Muscle of arm (tissue), 14 donors: Measurements from ENCODE around the gene SLC3A2. TPM values are rescaled to one million over a fixed set of nuclear protein-coding genes. Genes with fewer than 3 reads are reported as not detected.
"Not testable (repeated sequence)": the region's sequence is repeated elsewhere in the genome, so short reads cannot be mapped to it uniquely, and the experiment has no call there.

Source experiments
- DNase-seq: peaks from one replicate; pipeline ENCODE4 v3.0.0-alpha.2; 2013
- long read RNA-seq, 11 donors: transcript quantifications; one replicate each; lab custom pipeline, GENCODE V29; 2026
- polyA plus RNA-seq, 12 donors: library from polyadenylated mRNA; unstranded; fragments of 120-200 nt; gene quantifications; one replicate each; pipeline ENCODE4 v1.2.1, GENCODE V29; 2013; ENCODE audit not compliant: insufficient read length in 12 of 12

SLC3A2 gene
- 100 to 1,000 TPM in 1 of 12 donors, 10 to 100 TPM in 10, not detected in 1; 32.8 to 132 (median 44.9) TPM for polyA plus RNA-seq
- long read RNA-seq, donor 1, transcript SLC3A2-201 (9 exons, 1,904 nt) = major isoform, 24 of 47 reads
- long read RNA-seq, donor 1, partial matches to known transcripts = 15 of 47 reads
- long read RNA-seq, donor 1, other reads (novel, unspliced or antisense) = 0 of 47 reads
- long read RNA-seq, donor 2, transcript SLC3A2-201 (9 exons, 1,904 nt) = major isoform, 9 of 14 reads
- long read RNA-seq, donor 2, partial matches to known transcripts = 5 of 14 reads
- long read RNA-seq, donor 2, other reads (novel, unspliced or antisense) = 0 of 14 reads
- long read RNA-seq, donor 3, partial matches to known transcripts = 0 of 3 reads
- long read RNA-seq, donor 3, other reads (novel, unspliced or antisense) = 0 of 3 reads
- long read RNA-seq, donor 4, partial matches to known transcripts = 0 of 4 reads
- long read RNA-seq, donor 4, other reads (novel, unspliced or antisense) = 0 of 4 reads
- long read RNA-seq, donor 5 = 0 reads
- long read RNA-seq, donor 6, transcript SLC3A2-201 (9 exons, 1,904 nt) = major isoform, 9 of 13 reads
- long read RNA-seq, donor 6, partial matches to known transcripts = 0 of 13 reads
- long read RNA-seq, donor 6, other reads (novel, unspliced or antisense) = 0 of 13 reads
- long read RNA-seq, donor 7, transcript SLC3A2-201 (9 exons, 1,904 nt) = major isoform, 9 of 11 reads
- long read RNA-seq, donor 7, partial matches to known transcripts = 0 of 11 reads
- long read RNA-seq, donor 7, other reads (novel, unspliced or antisense) = 0 of 11 reads
- long read RNA-seq, donor 8, transcript SLC3A2-201 (9 exons, 1,904 nt) = major isoform, 11 of 17 reads
- long read RNA-seq, donor 8, partial matches to known transcripts = 0 of 17 reads
- long read RNA-seq, donor 8, other reads (novel, unspliced or antisense) = 0 of 17 reads
- long read RNA-seq, donor 9, transcript SLC3A2-201 (9 exons, 1,904 nt) = major isoform, 14 of 15 reads
- long read RNA-seq, donor 9, partial matches to known transcripts = 0 of 15 reads
- long read RNA-seq, donor 9, other reads (novel, unspliced or antisense) = 0 of 15 reads
- long read RNA-seq, donor 10, partial matches to known transcripts = 0 of 10 reads
- long read RNA-seq, donor 10, other reads (novel, unspliced or antisense) = 0 of 10 reads
- long read RNA-seq, donor 11, transcript SLC3A2-201 (9 exons, 1,904 nt) = major isoform, 7 of 13 reads
- long read RNA-seq, donor 11, partial matches to known transcripts = 5 of 13 reads
- long read RNA-seq, donor 11, other reads (novel, unspliced or antisense) = 0 of 13 reads

DNA sequence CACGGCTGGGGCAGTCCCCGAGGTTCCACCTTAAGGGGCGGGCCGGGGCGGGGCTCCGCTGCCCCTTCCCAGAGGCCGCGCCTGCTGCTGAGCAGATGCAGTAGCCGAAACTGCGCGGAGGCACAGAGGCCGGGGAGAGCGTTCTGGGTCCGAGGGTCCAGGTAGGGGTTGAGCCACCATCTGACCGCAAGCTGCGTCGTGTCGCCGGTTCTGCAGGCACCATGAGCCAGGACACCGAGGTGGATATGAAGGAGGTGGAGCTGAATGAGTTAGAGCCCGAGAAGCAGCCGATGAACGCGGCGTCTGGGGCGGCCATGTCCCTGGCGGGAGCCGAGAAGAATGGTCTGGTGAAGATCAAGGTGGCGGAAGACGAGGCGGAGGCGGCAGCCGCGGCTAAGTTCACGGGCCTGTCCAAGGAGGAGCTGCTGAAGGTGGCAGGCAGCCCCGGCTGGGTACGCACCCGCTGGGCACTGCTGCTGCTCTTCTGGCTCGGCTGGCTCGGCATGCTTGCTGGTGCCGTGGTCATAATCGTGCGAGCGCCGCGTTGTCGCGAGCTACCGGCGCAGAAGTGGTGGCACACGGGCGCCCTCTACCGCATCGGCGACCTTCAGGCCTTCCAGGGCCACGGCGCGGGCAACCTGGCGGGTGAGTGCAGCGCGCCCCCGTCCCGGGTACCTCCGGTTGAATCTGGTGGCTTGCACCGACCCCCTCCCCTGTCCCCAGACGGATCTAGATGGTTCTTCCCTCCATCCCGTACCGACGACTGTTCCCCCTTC, at the start of gene SLC3A2:
Gene SLC3A2, plus strand, starts transcription at position 94 of the 776 bp plus-strand sequence. Its CDS starts 128 bp downstream, at position 222.
- peak; percentile 91 for DNase-seq

- DNase-seq = no peak
Observed at GRCh38 chr11:62830904-62831519, 49.7 kb upstream of the SLC3A2 start.

GRCh38 chr11:62831520-62832335, 49.0 kb upstream of the SLC3A2 start, which contains the start of gene STX5:
STX5 (minus strand) TSS chr11:62832051; CDS start chr11:62831243, 808 bp downstream.
- DNase-seq = peak; percentile 100

GRCh38 chr11:62832336-62833234, 48.1 kb upstream of the SLC3A2 start, which contains the start of gene TEX54:
TEX54 (minus strand) TSS chr11:62832841.
- DNase-seq = peak; percentile 40

DNA sequence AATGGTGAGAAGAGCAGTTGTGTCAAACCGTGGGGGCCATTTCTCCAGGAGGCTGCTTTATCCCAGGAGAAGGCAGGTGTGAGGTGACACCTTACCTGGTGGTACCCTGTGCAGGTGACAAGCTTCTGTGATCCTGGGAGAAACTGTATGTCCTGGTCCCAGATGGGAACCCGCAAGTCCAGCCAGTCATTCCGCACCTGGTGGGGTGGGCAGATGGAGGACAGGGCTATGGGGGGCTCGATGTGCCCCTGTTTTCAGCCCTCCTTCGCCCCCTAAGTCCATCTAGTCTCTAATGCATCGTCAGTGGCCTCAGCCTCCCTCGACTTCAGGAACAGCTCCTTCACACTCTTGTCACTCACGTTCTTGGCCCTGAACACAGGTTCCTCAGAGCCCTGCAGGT, 45.4 kb upstream of the SLC3A2 start:
- no peak for DNase-seq

DNA sequence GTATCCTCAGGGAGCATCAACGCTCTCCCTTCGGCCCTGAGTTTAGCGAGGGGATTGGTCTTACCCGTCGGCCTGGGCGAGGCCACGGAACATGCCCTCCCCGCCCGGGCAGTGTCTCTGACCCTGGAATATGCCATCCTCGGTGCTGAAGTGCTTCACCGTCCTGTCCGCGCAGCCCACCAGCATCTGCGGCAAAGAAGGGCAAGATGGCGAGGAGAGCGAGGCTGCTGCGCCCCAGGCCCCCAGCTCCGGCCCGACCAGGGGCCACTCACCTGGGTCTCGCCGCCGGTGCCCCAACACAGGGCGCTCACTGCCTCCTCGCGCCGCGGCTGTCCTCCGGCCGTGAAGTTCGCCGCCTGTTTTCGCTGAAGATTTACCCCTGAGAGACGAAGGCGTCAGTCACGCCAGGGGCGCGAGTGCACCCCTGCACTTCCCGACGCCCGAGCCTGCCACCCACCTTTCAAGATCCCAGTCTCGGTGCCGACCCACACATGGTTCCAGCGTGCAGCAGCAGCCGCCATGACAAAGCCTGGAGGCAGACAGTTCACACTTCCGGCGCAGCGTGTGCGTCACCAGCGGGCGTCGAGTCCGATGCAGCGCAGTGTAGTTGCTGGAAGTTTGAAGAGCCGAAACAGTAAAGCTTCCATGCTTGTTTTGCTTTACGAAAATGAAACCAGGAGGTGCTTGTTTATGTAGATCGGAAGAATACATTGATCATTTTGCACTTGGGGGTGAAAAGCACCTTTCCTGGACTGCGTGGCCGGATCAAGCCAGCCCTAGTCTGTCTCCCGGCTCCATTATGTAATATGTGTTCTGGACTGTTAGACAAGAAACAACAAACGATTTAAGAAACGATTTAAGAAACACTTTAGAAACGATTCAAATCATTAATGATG, 41.4 kb upstream of the SLC3A2 start, which contains the start of gene WDR74:
Gene WDR74, minus strand, starts transcription at position 541 of the 896 bp plus-strand sequence. Its CDS starts 20 bp downstream, at position 521.
- peak; percentile 95 for DNase-seq

DNA sequence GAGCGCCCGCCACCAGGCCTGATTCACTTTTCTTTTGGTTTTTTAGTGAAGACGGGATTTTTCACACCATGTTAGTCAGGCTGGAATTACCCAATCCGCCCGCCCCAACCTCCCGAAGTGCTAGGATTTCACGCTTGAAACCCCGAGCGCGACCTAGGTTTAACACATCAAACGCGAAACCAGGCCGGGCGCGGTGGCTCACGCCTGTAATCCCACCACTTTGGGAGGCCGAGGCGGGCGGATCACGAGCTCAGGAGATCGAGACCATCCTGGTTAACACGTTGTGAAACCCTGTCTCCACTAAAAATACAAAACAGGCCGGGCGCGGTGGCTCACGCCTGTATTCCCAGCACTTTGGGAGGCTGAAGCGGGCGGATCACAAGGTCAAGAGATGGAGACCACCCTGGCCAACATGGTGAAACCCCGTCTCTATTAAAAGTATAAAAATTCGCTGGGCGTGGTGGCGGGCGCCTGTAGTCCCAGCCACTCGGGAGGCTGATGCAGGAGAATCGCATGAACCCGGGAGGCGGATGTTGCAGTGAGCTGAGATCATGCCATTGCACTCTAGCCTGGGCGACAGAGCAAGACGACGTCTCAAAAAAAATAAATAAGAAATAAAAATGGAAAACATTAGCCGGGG, 39.9 kb upstream of the SLC3A2 start:
- not testable (repeated sequence) for DNase-seq

DNA sequence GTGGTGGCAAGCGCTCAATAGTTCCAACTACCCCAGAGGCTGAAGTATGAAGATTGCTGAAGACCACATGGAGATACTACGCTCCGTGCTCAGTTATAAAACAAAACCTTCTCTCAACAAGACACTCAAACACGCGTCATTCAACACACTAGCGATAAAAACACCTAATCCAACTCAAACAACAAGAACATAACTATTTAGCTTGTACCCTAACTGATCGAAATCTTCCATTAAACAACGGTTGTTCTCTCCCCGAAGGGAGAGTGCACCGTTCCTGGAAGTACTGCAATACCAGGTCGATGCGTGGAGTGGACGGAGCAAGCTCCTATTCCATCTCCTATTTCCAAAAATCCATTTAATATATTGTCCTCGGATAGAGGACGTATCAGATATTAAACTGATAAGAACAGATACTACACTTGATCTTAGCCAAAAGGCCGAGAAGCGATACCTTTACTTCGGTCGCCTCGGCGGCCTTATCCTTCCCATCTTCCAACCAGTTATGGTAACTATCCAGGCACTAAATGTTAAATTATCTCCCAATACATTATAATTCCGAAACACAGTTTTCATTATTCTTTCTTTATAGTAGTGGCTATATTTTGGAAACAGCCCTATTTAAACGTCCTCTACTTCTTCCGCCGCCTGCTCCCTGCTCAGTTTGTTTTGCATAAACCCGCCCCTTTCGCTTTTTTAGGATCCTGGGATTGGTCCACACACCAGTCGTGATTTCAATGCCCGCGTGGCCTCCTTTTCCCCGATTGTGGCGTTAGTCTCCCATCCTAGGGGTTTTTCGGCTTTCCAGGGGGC, 39.1 kb upstream of the SLC3A2 start:
- DNase-seq = peak; percentile 95

DNA sequence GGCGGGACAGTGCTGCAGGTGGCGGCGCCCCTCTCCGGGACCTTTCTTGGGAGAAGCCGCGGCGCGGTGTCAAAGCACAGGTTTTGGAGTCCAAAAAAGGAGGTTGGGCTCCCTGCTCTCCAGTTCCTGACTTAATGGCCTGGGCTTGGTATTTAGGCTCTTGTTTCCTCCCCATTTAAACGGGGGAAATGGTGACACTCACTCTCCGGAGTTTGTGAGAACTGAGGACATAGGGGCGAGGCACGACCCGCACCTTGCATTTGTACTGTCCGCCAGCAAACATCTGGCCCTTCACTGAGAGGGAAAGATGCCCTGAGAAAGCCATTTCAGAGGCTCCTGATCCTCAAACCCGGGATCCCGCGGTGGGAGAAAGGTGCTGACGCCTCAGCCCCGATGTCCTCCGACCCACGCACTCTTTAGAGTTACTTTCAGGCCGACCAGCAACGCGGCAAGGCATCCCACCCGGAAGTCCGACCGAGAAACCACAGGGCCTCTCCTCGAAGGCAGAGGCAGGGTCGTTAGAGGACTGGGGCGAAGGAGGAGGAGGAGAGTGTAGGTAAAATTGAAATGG, 38.4 kb upstream of the SLC3A2 start:
- DNase-seq = no peak

DNA sequence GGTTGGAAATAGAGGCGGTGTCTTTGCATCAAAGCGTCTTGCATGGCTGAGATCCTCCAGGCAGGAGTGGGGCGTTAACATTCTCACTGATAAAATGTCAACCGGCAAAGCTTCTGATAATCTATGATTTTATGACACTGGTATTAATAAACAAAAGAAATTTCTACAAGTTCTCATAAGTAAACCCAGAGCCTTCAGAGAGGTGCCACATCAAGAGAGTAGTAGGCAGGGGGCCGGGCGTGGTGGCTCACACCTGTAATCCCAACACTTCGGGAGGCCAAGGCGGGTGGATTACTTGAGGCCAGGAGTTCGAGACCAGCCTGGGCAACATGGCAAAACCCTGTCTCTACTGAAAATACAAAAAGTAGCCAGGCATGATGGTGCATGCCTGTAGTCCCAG, 37.8 kb upstream of the SLC3A2 start:
- DNase-seq = not testable (repeated sequence)

GRCh38 chr11:62843466-62843865, 37.2 kb upstream of the SLC3A2 start:
- no peak for DNase-seq

DNA sequence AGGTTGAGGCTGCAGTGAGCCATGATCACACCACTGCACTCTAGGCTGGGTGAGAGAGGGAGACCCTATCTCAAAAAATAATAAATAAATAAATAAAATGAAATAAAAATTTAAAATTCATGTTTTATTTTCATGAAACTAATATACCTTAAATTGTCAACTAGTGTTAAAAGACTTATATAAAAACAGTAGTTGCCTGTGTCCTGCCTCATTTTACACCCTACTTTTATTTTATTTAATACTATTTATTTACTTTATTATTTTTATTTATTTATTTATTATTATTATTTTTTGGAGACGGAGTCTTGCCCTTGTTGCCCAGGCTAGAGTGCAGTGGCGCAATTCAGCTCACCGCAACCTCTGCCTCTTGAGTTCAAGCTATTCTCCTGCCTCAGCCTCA, 36.5 kb upstream of the SLC3A2 start:
- DNase-seq = no peak

- DNase-seq = no peak
Observed at GRCh38 chr11:62846177-62846576, 34.5 kb upstream of the SLC3A2 start.

GRCh38 chr11:62847767-62848314, 32.9 kb upstream of the SLC3A2 start:
- DNase-seq = no peak
